ENCODE results near the gene CDKN2AIP. TPM values are rescaled to one million over a fixed set of nuclear protein-coding genes. Genes with fewer than 3 reads are reported as not detected.
"Not testable (repeated sequence)": the region's sequence is repeated elsewhere in the genome, so short reads cannot be mapped to it uniquely, and the experiment has no call there.

The CDKN2AIP gene
- total RNA-seq, 1 experiment from 2014 or later = 24.0 TPM

- peak overlapping the region in 1 of 2 experiments; percentile 43; a peak in 3 of 5 replicates for H3K4me3 Mint-ChIP-seq
- not testable (repeated sequence) for H2BK12ac ChIP-seq (ENCODE audit: insufficient read length, low read depth, low read length); H3K56ac ChIP-seq (ENCODE audit: insufficient read length, low read depth, low read length); H2BK120ac ChIP-seq (ENCODE audit: low read depth, low read length, poor library complexity, severe bottlenecking); H3K27ac ChIP-seq (ENCODE audit: insufficient read length, low read depth, low read length); H3T11ph ChIP-seq (ENCODE audit: low read length); H3K14ac ChIP-seq (ENCODE audit: insufficient read depth, low read length); H4K91ac ChIP-seq (ENCODE audit: insufficient read length, low read depth, low read length); H3K79me2 ChIP-seq (ENCODE audit: insufficient read depth, low read length); H3K4me2 ChIP-seq (ENCODE audit: insufficient read depth, insufficient read length, low read length); H3K9me3 ChIP-seq (ENCODE audit: control insufficient read depth, low read depth, low read length); H2AK5ac ChIP-seq (ENCODE audit: insufficient read length, low read length); H3K27me3 Mint-ChIP-seq (ENCODE audit: low read depth); DNase-seq; H3K23me2 ChIP-seq (ENCODE audit: insufficient read length, low read depth, low read length, poor library complexity, severe bottlenecking); H2AFZ ChIP-seq (ENCODE audit: low read length); H3K79me1 ChIP-seq (ENCODE audit: insufficient read depth, low read depth, low read length, poor library complexity, severe bottlenecking); H4K8ac ChIP-seq (replicated peaks; ENCODE audit: insufficient read length, low read depth, low read length); H3K4me1 ChIP-seq (ENCODE audit: insufficient read depth, low read length); H2BK5ac ChIP-seq (ENCODE audit: insufficient read length, low read length); H2BK15ac ChIP-seq (ENCODE audit: low read depth, low read length); H4K5ac ChIP-seq (ENCODE audit: insufficient read length, low read depth, low read length); H3K27me3 ChIP-seq (ENCODE audit: insufficient read depth, low read length); H3K9ac ChIP-seq (ENCODE audit: extremely low read depth, insufficient read length, low read length); H3K4ac ChIP-seq (ENCODE audit: low read depth, low read length); H2BK20ac ChIP-seq (ENCODE audit: low read depth, low read length, poor library complexity, severe bottlenecking); H3K18ac ChIP-seq (ENCODE audit: insufficient read length, low read depth, low read length); H3K23ac ChIP-seq (ENCODE audit: insufficient read length, low read depth, low read length); H4K20me1 ChIP-seq (ENCODE audit: control insufficient read depth, insufficient read depth, insufficient read length)
- H3K36me3 Mint-ChIP-seq (ENCODE audit: insufficient read depth in 1 of 3, low read depth in 3 of 3) = peaks cover 17 to 38% (median 27%) of the 10 kb centered on the region in 3 experiments
- H3K9me3 Mint-ChIP-seq = peaks cover 10 to 27% of the 10 kb centered on the region in 2 experiments; a peak in 4 of 5 replicates
- H3K4me1 Mint-ChIP-seq = peaks cover 12 to 13% of the 10 kb centered on the region in 2 experiments
- WGBS (ENCODE audit: extremely low coverage, insufficient read length, low lambda C conversion rate) = no CpG with 5 or more reads among the region's 5 CpGs
- H3K27ac Mint-ChIP-seq = peak overlapping the region in 1 of 3 experiments; percentile 68; a peak in 2 of 7 replicates
Observed at GRCh38 chr4:183465879-183466278, 21.4 kb downstream of the CDKN2AIP start.

All from H9 (cell line).